Measurements from ENCODE around the gene ACSL1.

The ACSL1 gene

GRCh38 chr4:184801781-184802696 is 23.7 kb downstream of the ACSL1 start:
- Histone ChIP-seq H3K4me3 (replicated peaks; ENCODE audit: insufficient read depth, low read length) (no peak overlapping the region), H3K27ac (replicated peaks) (no peak overlapping the region), H3K27me3 (ENCODE audit: insufficient read depth, poor library complexity, severe bottlenecking) (no peaks in the 10 kb centered on the region)
- TF ChIP-seq SPI1 (IDR thresholded peaks at IDR 0.05; ENCODE audit: borderline replicate concordance, low read depth): no peak
- no peak for TF ChIP-seq GABPA (IDR thresholded peaks at IDR 0.05; ENCODE audit: low read depth)
- no peak for TF ChIP-seq REST (IDR thresholded peaks at IDR 0.05; ENCODE audit: insufficient replicate concordance, low read depth)
- TF ChIP-seq CTCF (IDR thresholded peaks at IDR 0.05; ENCODE audit: insufficient read depth, low read length): no peak
- TF ChIP-seq POLR2AphosphoS5 (IDR thresholded peaks at IDR 0.05; ENCODE audit: low read depth): no peak
- DNase-seq (ENCODE audit: low read depth in 1 of 2, low spot score in 1 of 2): no peak

GRCh38 chr4:184798504-184798903 is 27.3 kb downstream of the ACSL1 start:
- H3K4me3 ChIP-seq (replicated peaks; ENCODE audit: insufficient read depth, low read length): no peak overlapping the region
- no peak overlapping the region for H3K27ac ChIP-seq (replicated peaks)
- no peaks in the 10 kb centered on the region for H3K27me3 ChIP-seq (ENCODE audit: insufficient read depth, poor library complexity, severe bottlenecking)
- no peak for DNase-seq (ENCODE audit: low read depth in 1 of 2, low spot score in 1 of 2)
- no peak for TF ChIP-seq SPI1 (IDR thresholded peaks at IDR 0.05; ENCODE audit: borderline replicate concordance, low read depth)
- TF ChIP-seq CTCF (IDR thresholded peaks at IDR 0.05; ENCODE audit: insufficient read depth, low read length): no peak
- TF ChIP-seq REST (IDR thresholded peaks at IDR 0.05; ENCODE audit: insufficient replicate concordance, low read depth): no peak
- TF ChIP-seq GABPA (IDR thresholded peaks at IDR 0.05; ENCODE audit: low read depth): no peak
- no peak for TF ChIP-seq POLR2AphosphoS5 (IDR thresholded peaks at IDR 0.05; ENCODE audit: low read depth)

GRCh38 chr4:184796906-184797305 is 28.9 kb downstream of the ACSL1 start:
- TF ChIP-seq CTCF (IDR thresholded peaks at IDR 0.05; ENCODE audit: insufficient read depth, low read length) (no peak), REST (IDR thresholded peaks at IDR 0.05; ENCODE audit: insufficient replicate concordance, low read depth) (no peak), POLR2AphosphoS5 (IDR thresholded peaks at IDR 0.05; ENCODE audit: low read depth) (no peak), GABPA (IDR thresholded peaks at IDR 0.05; ENCODE audit: low read depth) (no peak), SPI1 (IDR thresholded peaks at IDR 0.05; ENCODE audit: borderline replicate concordance, low read depth) (no peak)
- H3K4me3 ChIP-seq (replicated peaks; ENCODE audit: insufficient read depth, low read length): no peak overlapping the region

More at GRCh38 chr4:184796906-184797305, 28.9 kb downstream of the ACSL1 start:
- H3K27me3 ChIP-seq (ENCODE audit: insufficient read depth, poor library complexity, severe bottlenecking): no peaks in the 10 kb centered on the region
- no peak overlapping the region for H3K27ac ChIP-seq (replicated peaks)
- no peak for DNase-seq (ENCODE audit: low read depth in 1 of 2, low spot score in 1 of 2)

All from HL-60 (cell line).